ENCODE data around the gene ASF1B.

DNA sequence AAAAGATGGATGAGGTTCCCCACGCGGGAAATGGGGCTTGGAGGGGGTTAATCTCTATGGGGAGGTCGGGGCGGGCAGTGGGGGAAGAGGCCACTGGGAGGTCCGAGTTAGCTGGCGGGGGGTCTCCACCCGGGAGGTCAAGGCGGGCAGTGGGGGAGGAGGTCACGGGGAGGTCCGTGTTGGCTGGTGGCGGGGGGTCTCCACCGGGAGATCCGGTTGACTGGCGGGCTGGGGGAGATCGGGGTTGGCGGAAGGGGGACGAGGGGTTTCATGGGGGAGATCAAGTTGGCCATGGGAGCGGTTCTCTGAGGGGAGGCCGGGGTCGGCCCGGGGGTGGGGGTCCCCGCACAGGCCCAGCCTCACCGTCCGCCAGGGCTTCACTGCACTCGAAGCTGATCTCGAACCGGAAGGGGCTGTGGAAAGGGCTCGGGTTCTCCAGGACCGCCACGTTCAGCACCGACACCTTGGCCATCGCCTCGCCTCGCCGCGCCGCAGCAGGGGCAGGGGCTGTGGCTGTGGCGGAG is 342 bp downstream of the ASF1B start:
- TF ChIP-seq CTCF (conservative IDR thresholded peaks at IDR 0.05) (no peak), ZFX (IDR thresholded peaks at IDR 0.05) (peak; percentile 30; the same call in 1 of the 2 replicates)
